Astrocyte (in vitro differentiated cells and primary cell): Measurements from ENCODE around the gene DLK1.

Experiments used
- CTCF ChIP-seq: IDR thresholded peaks from 2 replicates; pipeline ENCODE4 v1.5.1; 2011; ENCODE audit warnings: low read depth, mild to moderate bottlenecking, inconsistent platforms, low read length, moderate library complexity; ENCODE audit not compliant: insufficient read depth
- EZH2 ChIP-seq: IDR thresholded peaks from 2 replicates; pipeline ENCODE4 v1.6.1; 2012; ENCODE audit warnings: mild to moderate bottlenecking, low read length, inconsistent platforms; ENCODE audit not compliant: insufficient read depth

- TF ChIP-seq CTCF (no peak), EZH2 (no peak)
These were observed 53.0 kb downstream of the DLK1 start for GRCh38 chr14:100779691-100780080.
